Endothelial cell (in vitro differentiated cells): ENCODE measurements around the gene DKKL1. TPM values are rescaled to one million over a fixed set of nuclear protein-coding genes. Genes with fewer than 3 reads are reported as not detected.

Experiments used
- DNase-seq: peaks from one replicate; pipeline ENCODE4 v3.0.0; 2021; ENCODE audit warnings: low spot score
- H3K27ac Mint-ChIP-seq: one replicate; pipeline ENCODE4 v1.8.0; 2021; ENCODE audit warnings: mixed read lengths, inconsistent platforms; ENCODE audit not compliant: unreplicated experiment
- H3K27me3 Mint-ChIP-seq: one replicate; pipeline ENCODE4 v1.8.0; 2021; ENCODE audit warnings: mild to moderate bottlenecking, moderate library complexity, mixed read lengths, inconsistent platforms; ENCODE audit not compliant: unreplicated experiment
- H3K36me3 Mint-ChIP-seq: one replicate; pipeline ENCODE4 v1.8.0; 2021; ENCODE audit warnings: mild to moderate bottlenecking, low read depth, mixed read lengths, inconsistent platforms; ENCODE audit not compliant: unreplicated experiment
- H3K4me1 Mint-ChIP-seq: one replicate; pipeline ENCODE4 v1.8.0; 2021; ENCODE audit warnings: mild to moderate bottlenecking, mixed read lengths, inconsistent platforms; ENCODE audit not compliant: unreplicated experiment
- H3K4me3 Mint-ChIP-seq: one replicate; pipeline ENCODE4 v1.8.0; 2021; ENCODE audit warnings: mild to moderate bottlenecking, mixed read lengths, inconsistent platforms; ENCODE audit not compliant: unreplicated experiment
- H3K9me3 Mint-ChIP-seq: one replicate; pipeline ENCODE4 v1.8.0; 2021; ENCODE audit warnings: mixed read lengths, inconsistent platforms; ENCODE audit not compliant: unreplicated experiment
- total RNA-seq: library from RNA; stranded (reverse); fragmentation: NEBNext Ultra II Directional; extraction: Animal tissue kit (Norgen Biotek cat#: 25700); gene quantifications from one replicate; pipeline ENCODE4 v1.2.1, GENCODE V29; 2021; ENCODE audit not compliant: unreplicated experiment
- TF ChIP-seq, protein P1 (sequence below): fragments of 200-600 bp; sonication (generic); IDR thresholded peaks from one replicate; pipeline ENCODE4 v1.5.0; 2021; ENCODE audit warnings: antibody characterized with exemption; ENCODE audit not compliant: unreplicated experiment

Gene DKKL1
- total RNA-seq, 1 donor from 2014 or later, result 2.2 TPM

GRCh38 chr19:49335784-49336481, 27.7 kb upstream of the DKKL1 start:
- H3K4me3 Mint-ChIP-seq, result no peak overlapping the region
- peaks cover 47% of the 10 kb centered on the region for H3K4me1 Mint-ChIP-seq
- peaks cover 40% of the 10 kb centered on the region for H3K27me3 Mint-ChIP-seq
- peaks cover 22% of the 10 kb centered on the region for H3K36me3 Mint-ChIP-seq
- no peak for DNase-seq
- no peak overlapping the region for H3K27ac Mint-ChIP-seq
- H3K9me3 Mint-ChIP-seq, result no peaks in the 10 kb centered on the region
- TF ChIP-seq, protein P1, sequence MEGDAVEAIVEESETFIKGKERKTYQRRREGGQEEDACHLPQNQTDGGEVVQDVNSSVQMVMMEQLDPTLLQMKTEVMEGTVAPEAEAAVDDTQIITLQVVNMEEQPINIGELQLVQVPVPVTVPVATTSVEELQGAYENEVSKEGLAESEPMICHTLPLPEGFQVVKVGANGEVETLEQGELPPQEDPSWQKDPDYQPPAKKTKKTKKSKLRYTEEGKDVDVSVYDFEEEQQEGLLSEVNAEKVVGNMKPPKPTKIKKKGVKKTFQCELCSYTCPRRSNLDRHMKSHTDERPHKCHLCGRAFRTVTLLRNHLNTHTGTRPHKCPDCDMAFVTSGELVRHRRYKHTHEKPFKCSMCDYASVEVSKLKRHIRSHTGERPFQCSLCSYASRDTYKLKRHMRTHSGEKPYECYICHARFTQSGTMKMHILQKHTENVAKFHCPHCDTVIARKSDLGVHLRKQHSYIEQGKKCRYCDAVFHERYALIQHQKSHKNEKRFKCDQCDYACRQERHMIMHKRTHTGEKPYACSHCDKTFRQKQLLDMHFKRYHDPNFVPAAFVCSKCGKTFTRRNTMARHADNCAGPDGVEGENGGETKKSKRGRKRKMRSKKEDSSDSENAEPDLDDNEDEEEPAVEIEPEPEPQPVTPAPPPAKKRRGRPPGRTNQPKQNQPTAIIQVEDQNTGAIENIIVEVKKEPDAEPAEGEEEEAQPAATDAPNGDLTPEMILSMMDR, result no peak

DNA sequence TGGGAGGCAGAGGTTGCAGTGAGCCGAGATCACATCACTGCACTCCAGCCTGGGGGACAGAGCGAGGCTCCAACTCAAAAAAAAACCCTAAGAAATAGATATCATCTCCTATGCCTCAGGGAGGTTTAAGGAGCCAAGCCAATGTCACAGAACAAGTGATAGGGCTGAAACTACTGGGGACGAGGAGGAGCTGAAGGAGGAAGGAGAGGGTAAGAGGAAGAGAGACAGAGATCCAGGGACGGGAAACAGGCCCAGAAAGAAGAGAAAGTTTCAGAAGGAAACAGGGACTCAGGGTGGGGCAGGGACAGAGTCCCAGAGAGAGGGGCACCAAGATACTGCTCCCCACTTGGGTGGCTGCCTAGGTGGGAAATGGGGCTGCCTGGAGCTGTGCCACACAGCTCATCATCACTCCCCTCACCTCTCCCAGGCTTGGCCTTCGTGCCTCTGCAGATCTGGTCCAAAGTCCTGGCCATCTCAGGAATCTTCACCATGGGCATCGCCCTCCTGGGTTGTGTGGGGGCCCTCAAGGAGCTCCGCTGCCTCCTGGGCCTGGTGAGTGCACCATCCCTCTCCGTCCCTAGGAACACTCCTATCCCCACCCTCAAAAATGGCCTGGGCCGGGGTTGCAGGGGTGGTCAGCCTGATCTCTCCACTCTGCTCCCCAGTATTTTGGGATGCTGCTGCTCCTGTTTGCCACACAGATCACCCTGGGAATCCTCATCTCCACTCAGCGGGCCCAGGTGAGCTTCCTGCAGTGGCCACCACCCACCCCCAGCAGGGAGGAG, 27.0 kb upstream of the DKKL1 start:
- no peak overlapping the region for H3K27ac Mint-ChIP-seq
- TF ChIP-seq, protein P1, result no peak
- DNase-seq, result no peak
- H3K36me3 Mint-ChIP-seq, result peaks cover 26% of the 10 kb centered on the region
- H3K9me3 Mint-ChIP-seq, result no peaks in the 10 kb centered on the region
- peaks cover 40% of the 10 kb centered on the region for H3K27me3 Mint-ChIP-seq
- peaks cover 48% of the 10 kb centered on the region for H3K4me1 Mint-ChIP-seq
- peak overlapping the region; percentile 68 for H3K4me3 Mint-ChIP-seq

- DNase-seq, result no peak
These were observed 26.2 kb upstream of the DKKL1 start for GRCh38 chr19:49337267-49338022.

DNA sequence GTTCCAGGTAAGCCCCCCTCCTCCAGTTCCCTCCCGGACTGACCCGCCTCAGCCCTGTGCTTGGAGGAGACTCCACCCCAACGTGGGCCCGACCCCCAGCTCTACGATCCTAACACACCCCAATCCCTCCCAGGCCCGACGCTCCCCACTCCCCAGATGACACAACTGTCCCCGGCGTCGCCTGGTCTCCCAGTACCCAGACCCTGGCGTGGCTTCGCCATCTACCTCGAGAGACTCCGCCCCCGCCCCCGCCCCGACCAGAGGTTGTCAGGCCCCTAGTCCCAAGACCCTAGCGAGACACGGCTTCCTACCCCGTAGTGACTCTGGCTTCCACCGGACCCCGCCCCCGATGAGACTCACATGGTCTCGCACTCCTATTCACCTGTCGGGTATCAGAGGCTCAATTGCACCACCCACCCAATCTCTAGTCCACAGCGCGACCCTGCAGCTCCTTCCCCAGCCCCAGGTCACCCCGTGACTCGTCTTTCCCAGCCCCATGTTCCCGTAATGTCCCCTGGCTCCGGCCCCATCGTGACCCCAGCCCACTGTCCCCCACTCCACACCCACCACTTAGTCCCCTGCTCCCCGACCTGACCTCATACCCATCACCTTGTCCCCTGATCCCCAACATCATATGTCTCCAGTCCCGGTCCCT, 25.5 kb upstream of the DKKL1 start:
- H3K27me3 Mint-ChIP-seq, result peaks cover 39% of the 10 kb centered on the region
- no peaks in the 10 kb centered on the region for H3K9me3 Mint-ChIP-seq
- H3K27ac Mint-ChIP-seq, result peak overlapping the region; percentile 72
- TF ChIP-seq, protein P1, result no peak
- peaks cover 56% of the 10 kb centered on the region for H3K4me1 Mint-ChIP-seq
- peaks cover 35% of the 10 kb centered on the region for H3K36me3 Mint-ChIP-seq
- peak overlapping the region; percentile 67 for H3K4me3 Mint-ChIP-seq
- no peak for DNase-seq

More at GRCh38 chr19:49337267-49338022, 26.2 kb upstream of the DKKL1 start:
- Mint-ChIP-seq H3K36me3 (peaks cover 28% of the 10 kb centered on the region), H3K27me3 (peaks cover 40% of the 10 kb centered on the region), H3K4me3 (peak overlapping the region; percentile 66), H3K4me1 (peaks cover 49% of the 10 kb centered on the region), H3K9me3 (no peaks in the 10 kb centered on the region), H3K27ac (peak overlapping the region; percentile 48)
- TF ChIP-seq, protein P1, result no peak
